Panc1 (cell line): ENCODE data around the gene ASIC3. TPM values are rescaled to one million over a fixed set of nuclear protein-coding genes. Genes with fewer than 3 reads are reported as not detected.
A peak's percentile ranks its signal among the peaks of the same experiment; 100 is the strongest.

ENCODE experiments used
- ATAC-seq: fragments of 200-7000 bp; cut with Tn5 transposase; 2 replicates; pipeline ENCODE4 v1.9.1; 2020; ENCODE audit warnings: mild to moderate bottlenecking, moderate library complexity
- Bru-seq: library from RNA; stranded (reverse); fragments of 400-500 nt; gene quantifications from one replicate; lab custom pipeline; 2021; lab: Mats Ljungman, UMichigan
- BruChase-seq, 2 experiments: library from RNA; stranded (reverse); fragments of 400-500 nt; gene quantifications; one replicate each; lab custom pipeline; 2021; lab: Mats Ljungman, UMichigan
- BruUV-seq: library from RNA; stranded (reverse); fragments of 400-500 nt; replicated peaks from 2 replicates; lab custom pipeline; 2021; lab: Mats Ljungman, UMichigan
- CTCF ChIA-PET: fragments of 300-600 bp; sonication (Branson Sonifier 250); formaldehyde crosslinking; loops from one replicate; lab custom pipeline; 2022; ENCODE audit warnings: antibody characterized with exemption; lab: Charles Lee
- POLR2A ChIA-PET: fragments of 300-600 bp; sonication (Branson Sonifier 250); formaldehyde crosslinking; loops from one replicate; lab custom pipeline; 2022; ENCODE audit warnings: antibody characterized with exemption; lab: Charles Lee
- DNase-seq: peaks from one replicate; pipeline ENCODE4 v3.0.0-alpha.2; 2010; ENCODE audit warnings: low read depth, low spot score
- H3K27ac ChIP-seq: 2 replicates; pipeline ENCODE4 v1.5.1; 2011; ENCODE audit warnings: mild to moderate bottlenecking, low read length, inconsistent platforms
- H3K27me3 ChIP-seq: fragments of 200-500 bp; sonication (Bioruptor generic); 2 replicates; pipeline ENCODE4 v1.6.0; 2014; ENCODE audit warnings: low read length, inconsistent platforms; ENCODE audit not compliant: control insufficient read depth, insufficient read depth
- H3K36me3 ChIP-seq: fragments of 200-500 bp; sonication (Bioruptor generic); 2 replicates; pipeline ENCODE4 v1.5.1; 2014; ENCODE audit warnings: inconsistent platforms, mild to moderate bottlenecking, low read length, moderate library complexity; ENCODE audit not compliant: control insufficient read depth, insufficient read depth
- H3K4me1 ChIP-seq: 2 replicates; pipeline ENCODE4 v1.5.1; 2011; ENCODE audit warnings: inconsistent platforms, mild to moderate bottlenecking, low read length, moderate library complexity; ENCODE audit not compliant: control insufficient read depth, insufficient read depth
- H3K4me3 ChIP-seq, 2 experiments: 2 replicates each; pipeline ENCODE4 v1.5.1; 2011 to 2012; ENCODE audit warnings: low read depth in 2 of 2, low read length in 2 of 2, mild to moderate bottlenecking in 2 of 2, inconsistent platforms in 1 of 2, moderate library complexity in 1 of 2
- H3K9me3 ChIP-seq: fragments of 200-500 bp; sonication (Bioruptor generic); 2 replicates; pipeline ENCODE4 v1.5.1; 2014; ENCODE audit warnings: low read depth, mild to moderate bottlenecking, inconsistent platforms, low read length, moderate library complexity; ENCODE audit not compliant: control insufficient read depth, insufficient read depth
- CTCF ChIP-seq: fragments of 450-650 bp; IDR thresholded peaks from 2 replicates; pipeline ENCODE4 v1.5.1; 2017; ENCODE audit warnings: mild to moderate bottlenecking
- POLR2AphosphoS5 ChIP-seq: IDR thresholded peaks from 2 replicates; pipeline ENCODE4 v1.6.1; 2012; ENCODE audit warnings: mild to moderate bottlenecking, low read depth, low read length, moderate library complexity
- REST ChIP-seq, 2 experiments: IDR thresholded peaks; 2 replicates each; pipeline ENCODE4 v1.6.1; 2011 to 2012; ENCODE audit warnings: low read depth in 2 of 2, control low read depth in 1 of 2, low read length in 1 of 2, mild to moderate bottlenecking in 1 of 2, moderate library complexity in 1 of 2; ENCODE audit not compliant: insufficient read depth in 1 of 2
- SIN3A ChIP-seq: IDR thresholded peaks from 2 replicates; pipeline ENCODE4 v1.6.1; 2012; ENCODE audit warnings: low read depth, mild to moderate bottlenecking, low read length, moderate library complexity, borderline replicate concordance; ENCODE audit not compliant: insufficient read depth
- TCF7L2 ChIP-seq: IDR thresholded peaks from 2 replicates; pipeline ENCODE4 v1.6.1; 2011; ENCODE audit warnings: mild to moderate bottlenecking, low read depth, low read length, inconsistent platforms
- in situ Hi-C: cut with HindIII; loops from 2 replicates; pipeline ENCODE4 v1.10.0; 2016; ENCODE audit warnings: low sequenced_read_pairs, low pct_unique_long_range_greater_than_20kb
- intact Hi-C: fragments of 100-400 bp; cut with micrococcal nuclease; formaldehyde crosslinking; loops from one replicate; pipeline ENCODE4 v1.10.0; 2022; ENCODE audit not compliant: unreplicated experiment
- long read RNA-seq: library from polyadenylated mRNA; unstranded; transcript quantifications from one replicate; pipeline ENCODE4 v2.0.0, GENCODE V29; 2021; ENCODE audit not compliant: unreplicated experiment
- polyA plus RNA-seq: library from polyadenylated mRNA; unstranded; fragments of >200 nt; gene quantifications from one replicate; pipeline ENCODE4 v1.2.1, GENCODE V29; 2012; ENCODE audit warnings: missing spikeins; ENCODE audit not compliant: insufficient read length
- total RNA-seq: library from RNA; stranded (reverse); gene quantifications from one replicate; pipeline ENCODE4 v1.2.1, GENCODE V29; 2021; ENCODE audit not compliant: unreplicated experiment

Gene ASIC3
- total RNA-seq (1.3 TPM), Bru-seq, nascent RNA (percentile 21 among the genes with signal in this experiment), BruChase-seq, experiment 1, labeled RNA remaining after a 2-hour chase (percentile 36 among the genes with signal in this experiment), BruChase-seq, experiment 2, labeled RNA remaining after a 6-hour chase (percentile 45 among the genes with signal in this experiment)
- polyA plus RNA-seq: 1.7 TPM
- long read RNA-seq: 0 reads

- POLR2A ChIA-PET: no interaction called here
- TF ChIP-seq CTCF: no peak
- TF ChIP-seq SIN3A: no peak
- TF ChIP-seq TCF7L2: no peak
- no peak for TF ChIP-seq POLR2AphosphoS5
- TF ChIP-seq REST (IDR thresholded peaks at IDR 0.05; ENCODE audit: insufficient read depth in 1 of 2, low read depth in 2 of 2, low read length in 1 of 2): no peak
- Histone ChIP-seq H3K27ac (no peak within 1 kb of the TSS), H3K4me1 (no peaks in the 10 kb centered on the region), H3K36me3 (no peaks in the 10 kb centered on the region), H3K9me3 (no peaks in the 10 kb centered on the region), H3K27me3 (no peaks in the 10 kb centered on the region), H3K4me3 (no peak within 1 kb of the TSS)
- in situ Hi-C loops: no loop called here
- BruUV-seq: no TSS peak
- DNase-seq: no peak
- no peak for ATAC-seq
- CTCF ChIA-PET: no interaction called here
- intact Hi-C loops: no loop called here
These were observed at the start of gene ASIC3 for GRCh38 chr7:151047976-151048815. ASIC3 (plus strand) TSS chr7:151048531; CDS start chr7:151048886, 355 bp downstream.

DNA sequence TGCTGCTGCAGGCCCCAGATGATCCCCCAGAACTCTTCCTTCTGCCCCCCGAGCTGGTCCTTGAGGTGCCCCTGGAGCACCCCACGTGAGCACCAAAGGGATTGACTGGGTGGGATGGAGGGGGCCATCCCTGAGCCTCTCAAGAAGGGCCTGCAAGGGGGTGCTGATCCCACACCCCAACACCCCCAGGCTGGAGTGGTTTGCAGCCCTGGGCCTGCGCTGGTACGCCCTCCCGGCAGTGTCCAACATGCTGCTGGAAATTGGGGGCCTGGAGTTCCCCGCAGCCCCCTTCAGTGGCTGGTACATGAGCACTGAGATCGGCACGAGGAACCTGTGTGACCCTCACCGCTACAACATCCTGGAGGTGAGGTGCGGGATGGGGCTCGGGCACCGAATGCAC, 49.3 kb upstream of the ASIC3 start:
- BruUV-seq: no TSS peak
- no peak overlapping the region for H3K27ac ChIP-seq
- ChIA-PET POLR2A (no interaction called here), CTCF (interaction anchor here (0.7 to 1.1 kb wide), 2 partner anchors 15 to 20 kb away, joined by 4 to 11 read pairs; no protein-coding TSS in a partner anchor)
- H3K27me3 ChIP-seq: no peaks in the 10 kb centered on the region
- no peak overlapping the region for H3K4me3 ChIP-seq
- no peaks in the 10 kb centered on the region for H3K9me3 ChIP-seq
- intact Hi-C loops (no loop called here), in situ Hi-C loops (no loop called here)
- DNase-seq (no peak), ATAC-seq (no peak)
- H3K36me3 ChIP-seq: no peaks in the 10 kb centered on the region
- no peaks in the 10 kb centered on the region; the same call in 1 of the 2 replicates for H3K4me1 ChIP-seq
- TF ChIP-seq TCF7L2 (no peak), SIN3A (no peak), REST (IDR thresholded peaks at IDR 0.05; ENCODE audit: insufficient read depth in 1 of 2, low read depth in 2 of 2, low read length in 1 of 2) (no peak), POLR2AphosphoS5 (no peak), CTCF (no peak)
